Right lobe of liver (tissue), 6 donors: ENCODE measurements around the gene TSPAN11. TPM values are rescaled to one million over a fixed set of nuclear protein-coding genes. Genes with fewer than 3 reads are reported as not detected.

Experiments
- ATAC-seq, 4 donors: fragments of 200-7000 bp; cut with Tn5 transposase; one replicate each; pipeline ENCODE4 v1.9.1; 2020; ENCODE audit warnings: mild to moderate bottlenecking in 4 of 4, moderate library complexity in 4 of 4
- DNase-seq, 3 donors: peaks; one replicate each; pipeline ENCODE4 v3.0.0-alpha.2; 2020
- H3K27ac ChIP-seq, 3 donors: fragments of 200-600 bp; one replicate each; pipeline ENCODE4 v1.8.0; 2022
- H3K27me3 ChIP-seq, 2 donors: fragments of 200-600 bp; one replicate each; pipeline ENCODE4 v1.8.0; 2022
- H3K36me3 ChIP-seq, 4 donors: fragments of 200-600 bp; sonication (generic) in 1 of 4; one replicate each; pipeline versions ENCODE4 v1.5.1 to v1.8.0; 2017 to 2022; ENCODE audit warnings: control low read depth in 1 of 4
- H3K4me1 ChIP-seq, 4 donors: fragments of 200-600 bp; sonication (generic) in 1 of 4; one replicate each; pipeline versions ENCODE4 v1.5.1 to v1.8.0; 2017 to 2022; ENCODE audit warnings: control low read depth in 1 of 4
- H3K4me3 ChIP-seq, 3 donors: fragments of 200-600 bp; one replicate each; pipeline ENCODE4 v1.8.0; 2022
- H3K9me3 ChIP-seq, 4 donors: fragments of 200-600 bp; sonication (generic) in 1 of 4; one replicate each; pipeline versions ENCODE4 v1.5.1 to v1.8.0; 2017 to 2022; ENCODE audit warnings: control low read depth in 1 of 4
- CTCF ChIP-seq, 4 donors: fragments of 200-600 bp in 3 of 4; fragments of 450-650 bp in 1 of 4; IDR thresholded peaks; one replicate each; pipeline versions ENCODE4 v1.5.1 to v1.8.0; 2016 to 2022; ENCODE audit warnings: antibody characterized with exemption in 4 of 4, mild to moderate bottlenecking in 2 of 4
- POLR2A ChIP-seq: fragments of 450-650 bp; IDR thresholded peaks from one replicate; pipeline ENCODE4 v1.6.1; 2017; ENCODE audit warnings: antibody characterized with exemption, mild to moderate bottlenecking
- WGBS: methylation state at CpG from one replicate; pipeline ENCODE4 v1.1.6; 2018; ENCODE audit warnings: low coverage, low lambda C conversion rate; ENCODE audit not compliant: insufficient coverage; ENCODE audit errors: missing lambda C conversion rate; 5-methylcytosine and 5-hydroxymethylcytosine counted together
- intact Hi-C, 2 donors: fragments of 100-400 bp; cut with DNase I; formaldehyde crosslinking; loops; one replicate each; pipeline versions ENCODE4 v1.11.2 to v1.14.1; 2022
- total RNA-seq, 6 experiments: library from RNA; depleted of rRNA in 2 of 6; stranded (reverse); fragments of >200 nt in 2 of 6; fragmentation: NEBNext Ultra II Directional in 3 of 6; extraction: Animal tissue kit (Norgen Biotek cat#: 25700) in 3 of 6; gene quantifications; one replicate each; pipeline versions ENCODE4 v1.1.0 to v1.2.4, GENCODE V29; 2016 to 2023
- donor health status: DM: no; HTN: yes; CAD: no.
- donor health status: DM: no; HTN: no; CAD: no.
- donor health status: DM: no; HTN: no; CAD: no.
- donor health status: DM: no; HTN: yes; CAD: no.
- donor health status: DM: no; HTN: yes; CAD: no.

TSPAN11 gene
- total RNA-seq, 6 experiments from 2014 or later, result 0.31 to 1.00 (median 0.60) TPM

- Histone ChIP-seq H3K36me3 (no peaks in the 10 kb centered on the region), H3K9me3 (no peaks in the 10 kb centered on the region), H3K27me3 (no peaks in the 10 kb centered on the region), H3K27ac (no peak overlapping the region), H3K4me1 (no peaks in the 10 kb centered on the region), H3K4me3 (no peak overlapping the region)
- WGBS, result 60% methylated on average over 1 of the region's 1 CpG
- intact Hi-C loops, result no loop called here
- ATAC-seq (no peak), DNase-seq (no peak)
- no peak for TF ChIP-seq CTCF (IDR thresholded peaks at IDR 0.05)
- TF ChIP-seq POLR2A, result no peak
These were observed 26.2 kb upstream of the TSPAN11 start for GRCh38 chr12:30900351-30900750.

GRCh38 chr12:30902001-30902400 lies 24.5 kb upstream of the TSPAN11 start:
- Histone ChIP-seq H3K27me3 (no peaks in the 10 kb centered on the region), H3K9me3 (no peaks in the 10 kb centered on the region), H3K4me1 (no peaks in the 10 kb centered on the region), H3K27ac (no peak overlapping the region), H3K36me3 (no peaks in the 10 kb centered on the region), H3K4me3 (no peak overlapping the region)
- ATAC-seq (no peak), DNase-seq (no peak)
- intact Hi-C loops, result no loop called here
- WGBS, result 59% methylated on average over 3 of the region's 3 CpGs
- no peak for TF ChIP-seq CTCF (IDR thresholded peaks at IDR 0.05)
- TF ChIP-seq POLR2A, result no peak

- no peak for TF ChIP-seq POLR2A
- H3K9me3 ChIP-seq, result no peaks in the 10 kb centered on the region
- H3K36me3 ChIP-seq, result no peaks in the 10 kb centered on the region
- H3K27me3 ChIP-seq, result no peaks in the 10 kb centered on the region
- H3K4me3 ChIP-seq, result no peak overlapping the region
- H3K4me1 ChIP-seq, result no peaks in the 10 kb centered on the region
- no peak for DNase-seq
- WGBS, result 66% methylated on average over 4 of the region's 4 CpGs
- intact Hi-C loops, result no loop called here
- H3K27ac ChIP-seq, result no peak overlapping the region
- no peak for ATAC-seq
These were observed 24.0 kb upstream of the TSPAN11 start for GRCh38 chr12:30902596-30902995.

- intact Hi-C loops, result no loop called here
- ATAC-seq, result no peak
- no peaks in the 10 kb centered on the region for H3K36me3 ChIP-seq
- no peak for DNase-seq
- H3K4me1 ChIP-seq, result no peaks in the 10 kb centered on the region
- H3K27me3 ChIP-seq, result no peaks in the 10 kb centered on the region
- no peak overlapping the region for H3K4me3 ChIP-seq
- whole genome bisulfite sequencing, result 81% methylated on average over 3 of the region's 6 CpGs
- H3K27ac ChIP-seq, result no peak overlapping the region
- TF ChIP-seq CTCF (IDR thresholded peaks at IDR 0.05), result no peak
- H3K9me3 ChIP-seq, result no peaks in the 10 kb centered on the region
These were observed 21.0 kb upstream of the TSPAN11 start for GRCh38 chr12:30905463-30906009.

GRCh38 chr12:30908076-30908721 lies 18.3 kb upstream of the TSPAN11 start:
- no peak for TF ChIP-seq CTCF (IDR thresholded peaks at IDR 0.05)
- no peak for TF ChIP-seq POLR2A
- Histone ChIP-seq H3K27ac (no peak overlapping the region), H3K9me3 (no peaks in the 10 kb centered on the region), H3K36me3 (no peaks in the 10 kb centered on the region), H3K27me3 (no peaks in the 10 kb centered on the region), H3K4me3 (no peak overlapping the region), H3K4me1 (no peaks in the 10 kb centered on the region)
- intact Hi-C loops, result no loop called here
- ATAC-seq, result no peak
- DNase-seq, result no peak
- 81% methylated on average over 4 of the region's 4 CpGs for WGBS
